ENCODE results near the gene KIF3A.

KIF3A gene

DNA sequence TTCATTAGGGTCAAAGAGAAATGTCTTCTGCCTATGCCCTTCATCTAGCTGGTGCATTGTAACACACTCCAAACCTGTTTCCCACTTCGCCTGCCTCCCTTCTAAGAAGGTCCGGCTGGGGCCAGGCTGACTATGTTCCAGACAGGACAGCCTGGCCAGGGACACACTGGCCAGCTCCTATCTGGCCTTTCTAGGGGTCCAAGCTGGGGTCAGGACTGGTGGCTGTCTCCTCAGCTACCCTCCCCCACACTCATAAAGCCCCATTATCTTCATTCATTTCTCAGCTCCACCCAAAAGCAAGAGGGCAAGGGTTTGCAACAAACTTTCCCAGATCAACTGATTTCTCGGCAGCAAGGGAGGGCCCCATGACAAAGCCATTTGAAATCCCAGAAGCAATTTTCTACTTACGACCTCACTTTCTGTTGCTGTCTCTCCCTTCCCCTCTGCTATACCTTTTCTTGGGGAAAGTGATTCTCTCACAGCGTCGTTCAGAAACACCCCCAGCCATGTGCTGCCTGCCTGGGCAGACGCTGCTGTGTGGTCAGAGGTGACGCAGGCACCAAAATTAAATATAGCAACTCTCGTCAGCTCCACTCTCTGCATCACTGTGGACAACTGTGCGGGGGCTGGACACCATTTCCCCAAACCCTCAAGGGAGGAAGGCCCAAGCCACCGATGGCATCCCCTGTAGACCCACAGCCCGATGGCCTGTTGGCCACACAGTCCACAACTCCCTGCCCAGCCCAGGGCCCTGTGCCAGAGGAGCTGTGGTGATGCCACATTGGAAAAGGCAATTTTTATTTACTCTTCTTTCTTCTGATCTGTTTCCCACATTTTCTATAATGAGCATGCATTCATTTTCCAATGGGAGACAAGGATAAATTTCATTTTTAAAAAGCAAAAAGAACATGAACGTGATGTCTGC, 73.3 kb downstream of the KIF3A start:
- DNase-seq (ENCODE audit: low read depth in 3 of 3): no peak

DNA sequence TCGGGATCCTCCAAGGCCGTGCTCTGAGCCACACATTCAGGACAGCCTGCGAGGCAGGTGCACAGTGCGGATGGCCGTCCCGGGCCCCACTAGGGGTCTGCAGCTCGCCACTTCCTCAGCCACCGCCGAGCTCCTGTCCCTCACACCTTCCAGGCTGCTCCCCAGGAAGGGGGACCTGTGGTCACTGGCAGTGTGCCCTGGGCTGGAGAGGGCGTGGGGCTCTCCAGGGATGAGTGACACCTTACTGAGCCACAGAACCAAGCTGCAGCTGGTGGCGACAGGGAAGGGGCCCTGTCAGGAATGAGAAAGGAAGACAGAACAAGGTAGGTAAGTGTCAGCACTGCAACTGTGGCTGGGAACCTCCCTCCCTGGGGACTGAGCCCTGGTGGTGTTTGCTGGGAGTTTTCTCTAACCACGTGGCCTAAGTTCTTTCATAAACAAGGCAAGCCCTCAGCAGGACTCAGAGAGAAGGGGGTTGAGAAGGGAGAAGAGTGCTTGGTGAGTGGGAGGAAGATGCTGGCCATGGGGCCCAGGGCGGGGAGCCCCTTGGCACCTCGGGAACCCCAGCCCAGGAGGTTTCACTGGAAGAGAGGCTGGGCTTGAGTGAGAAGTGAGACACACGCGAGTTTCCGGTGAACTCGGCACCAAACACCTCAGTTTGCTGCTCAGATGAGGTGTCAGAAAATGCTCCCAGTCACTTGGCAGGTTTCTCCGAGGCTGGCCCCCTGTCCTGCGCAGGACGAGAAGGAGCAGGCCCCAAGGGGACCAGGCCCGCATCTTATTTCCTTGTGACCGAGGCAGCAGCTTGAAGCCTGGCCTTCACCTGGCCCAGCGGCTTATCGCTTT, 74.2 kb downstream of the KIF3A start:
- DNase-seq (ENCODE audit: low read depth in 3 of 3): no peak

DNA sequence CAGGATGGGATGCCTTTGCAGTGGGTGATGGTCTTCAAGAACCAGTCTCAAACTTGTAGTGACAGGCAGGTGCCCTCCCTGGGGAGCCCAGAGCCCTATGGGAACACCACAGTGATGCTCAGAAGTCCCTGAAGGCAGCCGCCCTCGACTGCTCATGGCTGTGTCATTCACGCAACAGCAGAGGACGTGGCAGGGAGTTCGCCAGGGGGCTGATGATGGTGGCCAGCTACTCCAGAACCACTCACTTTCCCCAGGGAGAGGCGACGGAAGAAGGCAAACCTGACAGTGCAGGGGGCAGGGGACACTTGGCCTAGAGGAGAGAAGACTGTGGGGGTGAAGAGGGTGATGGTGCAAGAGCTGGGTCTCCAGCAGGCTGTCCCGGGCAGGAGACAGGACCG, 75.3 kb downstream of the KIF3A start:
- no peak for DNase-seq (ENCODE audit: low read depth in 3 of 3)

DNA sequence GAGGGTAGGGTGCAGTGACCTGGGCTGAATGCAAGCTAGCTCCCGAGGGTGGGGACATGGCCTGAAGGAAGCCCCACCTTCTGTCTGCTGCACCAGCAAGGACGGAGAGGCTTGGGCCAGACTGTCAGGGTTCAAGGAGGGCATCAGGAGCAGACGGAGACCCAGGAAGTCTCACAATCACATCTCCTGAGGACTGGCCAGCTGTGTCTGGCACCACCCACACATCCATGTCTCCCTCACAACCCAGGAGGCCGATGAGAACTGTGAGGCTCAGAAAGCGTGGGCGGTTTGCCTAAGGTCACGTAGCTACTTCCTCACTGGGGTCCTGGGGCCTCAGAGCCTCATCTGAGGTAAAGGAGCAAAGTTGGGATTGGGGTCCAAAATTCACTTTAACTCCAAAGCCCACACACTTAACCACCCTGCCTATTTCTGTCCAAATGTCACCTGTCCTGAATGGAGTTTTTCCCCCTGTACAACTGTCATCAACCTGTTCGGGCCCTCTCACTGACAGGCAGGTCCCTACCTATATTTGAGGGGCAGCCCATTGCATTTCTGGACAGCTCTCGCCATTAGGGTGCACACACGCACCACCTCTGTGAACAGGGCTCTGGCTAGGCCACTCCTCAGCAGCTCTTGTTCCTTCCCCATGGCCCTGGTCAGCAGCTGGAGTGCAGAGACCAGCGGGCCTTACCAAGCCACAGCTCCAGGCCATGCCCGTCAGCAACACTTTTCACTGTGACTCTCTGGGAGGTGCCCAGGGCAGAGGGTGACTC, 75.9 kb downstream of the KIF3A start:
- DNase-seq (ENCODE audit: low read depth in 3 of 3): no peak

DNA sequence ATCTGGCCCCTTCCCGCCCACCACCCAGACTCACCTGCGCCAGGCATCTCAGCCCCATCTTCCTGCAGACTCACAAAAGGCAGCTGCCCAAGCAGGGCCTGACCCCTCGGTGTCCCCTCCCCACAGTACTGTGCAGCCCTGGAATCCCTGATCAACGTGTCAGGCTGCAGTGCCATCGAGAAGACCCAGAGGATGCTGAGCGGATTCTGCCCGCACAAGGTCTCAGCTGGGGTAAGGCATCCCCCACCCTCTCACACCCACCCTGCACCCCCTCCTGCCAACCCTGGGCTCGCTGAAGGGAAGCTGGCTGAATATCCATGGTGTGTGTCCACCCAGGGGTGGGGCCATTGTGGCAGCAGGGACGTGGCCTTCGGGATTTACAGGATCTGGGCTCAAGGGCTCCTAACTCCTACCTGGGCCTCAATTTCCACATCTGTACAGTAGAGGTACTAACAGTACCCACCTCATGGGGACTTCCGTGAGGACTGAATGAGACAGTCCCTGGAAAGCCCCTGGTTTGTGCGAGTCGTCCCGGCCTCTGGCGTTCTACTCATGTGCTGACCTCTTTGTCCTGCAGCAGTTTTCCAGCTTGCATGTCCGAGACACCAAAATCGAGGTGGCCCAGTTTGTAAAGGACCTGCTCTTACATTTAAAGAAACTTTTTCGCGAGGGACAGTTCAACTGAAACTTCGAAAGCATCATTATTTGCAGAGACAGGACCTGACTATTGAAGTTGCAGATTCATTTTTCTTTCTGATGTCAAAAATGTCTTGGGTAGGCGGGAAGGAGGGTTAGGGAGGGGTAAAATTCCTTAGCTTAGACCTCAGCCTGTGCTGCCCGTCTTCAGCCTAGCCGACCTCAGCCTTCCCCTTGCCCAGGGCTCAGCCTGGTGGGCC, 77.5 kb downstream of the KIF3A start:
- DNase-seq (ENCODE audit: low read depth in 3 of 3): no peak

DNA sequence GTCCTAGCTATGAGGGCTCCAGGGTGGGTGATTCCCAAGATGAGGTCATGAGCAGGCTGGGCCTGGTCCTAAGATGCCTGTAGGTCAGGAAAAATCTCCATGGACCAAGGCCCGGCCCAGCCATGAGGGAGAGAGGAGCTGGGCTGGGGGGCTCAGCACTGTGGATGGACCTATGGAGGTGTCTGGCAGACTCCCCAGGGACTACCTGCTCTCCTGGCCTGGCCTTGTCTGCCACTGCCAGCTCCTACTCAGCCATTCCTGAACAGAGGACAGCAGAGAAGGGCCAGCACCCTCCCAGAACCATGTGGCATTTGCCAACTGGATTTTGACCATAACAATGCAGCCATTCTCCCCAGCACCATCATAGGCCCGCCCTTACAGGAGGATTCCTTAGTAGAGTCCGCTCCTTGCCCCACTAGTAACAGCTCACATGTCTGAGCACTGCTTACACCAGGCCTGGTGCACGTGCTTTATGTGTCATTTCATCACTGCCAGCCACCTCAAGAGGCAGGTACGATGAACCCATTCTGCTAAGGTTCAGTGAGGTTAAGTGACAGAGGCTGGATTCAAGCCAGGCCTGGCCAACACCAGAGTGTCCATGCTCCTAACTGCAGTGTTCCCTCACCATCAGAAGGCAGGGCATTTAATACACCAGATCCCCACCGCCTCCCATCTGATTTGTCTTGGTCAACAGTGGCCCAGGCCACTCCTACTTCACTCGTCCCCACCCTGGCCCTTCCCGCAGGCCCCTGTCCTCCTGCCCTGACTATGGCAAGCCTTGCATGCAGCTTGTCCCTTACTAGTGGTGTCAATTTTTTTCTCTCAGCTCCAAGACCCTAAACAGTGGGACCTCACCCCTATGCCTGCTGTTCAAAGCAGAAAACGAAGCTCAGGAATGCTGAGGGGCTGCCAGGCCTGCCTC, 78.7 kb downstream of the KIF3A start:
- DNase-seq (ENCODE audit: low read depth in 3 of 3): no peak

DNA sequence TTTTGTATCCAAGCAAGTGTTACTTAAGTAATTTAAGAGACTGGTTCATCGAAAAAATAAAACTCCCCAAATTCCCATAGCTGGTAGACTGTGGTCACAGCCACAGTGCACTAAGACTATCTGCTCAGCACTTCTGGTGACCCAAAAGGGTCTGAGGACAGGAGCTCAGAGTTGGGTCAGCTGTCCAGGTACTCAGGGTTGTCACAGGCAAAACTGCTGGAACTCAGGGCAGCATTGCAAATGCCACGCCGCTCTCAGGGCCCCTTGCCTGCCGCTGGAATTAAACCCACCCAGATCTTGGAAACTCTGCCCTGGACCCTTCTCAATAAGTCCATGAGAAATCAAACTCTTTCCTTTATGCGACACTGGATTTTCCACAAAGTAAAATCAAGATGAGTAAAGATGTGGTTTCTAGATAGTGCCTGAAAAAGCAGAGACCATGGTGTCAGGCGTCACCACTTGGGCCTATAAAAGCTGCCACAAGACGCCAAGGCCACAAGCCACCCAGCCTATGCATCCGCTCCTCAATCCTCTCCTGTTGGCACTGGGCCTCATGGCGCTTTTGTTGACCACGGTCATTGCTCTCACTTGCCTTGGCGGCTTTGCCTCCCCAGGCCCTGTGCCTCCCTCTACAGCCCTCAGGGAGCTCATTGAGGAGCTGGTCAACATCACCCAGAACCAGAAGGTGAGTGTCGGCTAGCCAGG, 79.5 kb downstream of the KIF3A start, which contains the start of gene IL13:
Gene IL13, plus strand, starts transcription at position 498 of the 705 bp plus-strand sequence. Its CDS starts 14 bp downstream, at position 512.
- DNase-seq (ENCODE audit: low read depth in 3 of 3): no peak

DNA sequence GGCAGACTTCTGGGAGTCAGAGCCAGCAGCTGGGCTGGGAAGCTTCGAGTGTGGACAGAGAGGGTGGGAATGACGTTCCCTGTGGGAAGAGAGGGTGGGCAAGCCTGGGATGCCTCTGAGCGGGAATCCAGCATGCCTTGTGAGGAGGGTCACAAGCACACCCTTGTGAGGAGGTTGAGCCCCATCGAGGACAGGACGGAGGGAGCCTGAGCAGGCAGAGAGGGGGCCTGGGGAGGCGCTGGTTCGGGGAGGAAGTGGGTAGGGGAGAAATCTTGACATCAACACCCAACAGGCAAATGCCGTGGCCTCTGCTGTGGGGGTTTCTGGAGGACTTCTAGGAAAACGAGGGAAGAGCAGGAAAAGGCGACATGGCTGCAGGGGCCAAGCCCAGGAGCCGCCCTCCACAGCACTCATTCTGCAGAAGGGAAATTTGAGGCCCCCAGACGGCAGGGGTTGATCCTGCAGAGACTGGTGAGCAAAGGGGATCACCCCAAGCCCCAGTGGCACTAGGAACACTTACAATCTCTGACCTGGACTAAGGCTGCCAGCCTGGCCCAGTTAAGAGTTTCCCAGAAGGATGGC, 80.5 kb downstream of the KIF3A start:
- DNase-seq (ENCODE audit: low read depth in 3 of 3): no peak

DNA sequence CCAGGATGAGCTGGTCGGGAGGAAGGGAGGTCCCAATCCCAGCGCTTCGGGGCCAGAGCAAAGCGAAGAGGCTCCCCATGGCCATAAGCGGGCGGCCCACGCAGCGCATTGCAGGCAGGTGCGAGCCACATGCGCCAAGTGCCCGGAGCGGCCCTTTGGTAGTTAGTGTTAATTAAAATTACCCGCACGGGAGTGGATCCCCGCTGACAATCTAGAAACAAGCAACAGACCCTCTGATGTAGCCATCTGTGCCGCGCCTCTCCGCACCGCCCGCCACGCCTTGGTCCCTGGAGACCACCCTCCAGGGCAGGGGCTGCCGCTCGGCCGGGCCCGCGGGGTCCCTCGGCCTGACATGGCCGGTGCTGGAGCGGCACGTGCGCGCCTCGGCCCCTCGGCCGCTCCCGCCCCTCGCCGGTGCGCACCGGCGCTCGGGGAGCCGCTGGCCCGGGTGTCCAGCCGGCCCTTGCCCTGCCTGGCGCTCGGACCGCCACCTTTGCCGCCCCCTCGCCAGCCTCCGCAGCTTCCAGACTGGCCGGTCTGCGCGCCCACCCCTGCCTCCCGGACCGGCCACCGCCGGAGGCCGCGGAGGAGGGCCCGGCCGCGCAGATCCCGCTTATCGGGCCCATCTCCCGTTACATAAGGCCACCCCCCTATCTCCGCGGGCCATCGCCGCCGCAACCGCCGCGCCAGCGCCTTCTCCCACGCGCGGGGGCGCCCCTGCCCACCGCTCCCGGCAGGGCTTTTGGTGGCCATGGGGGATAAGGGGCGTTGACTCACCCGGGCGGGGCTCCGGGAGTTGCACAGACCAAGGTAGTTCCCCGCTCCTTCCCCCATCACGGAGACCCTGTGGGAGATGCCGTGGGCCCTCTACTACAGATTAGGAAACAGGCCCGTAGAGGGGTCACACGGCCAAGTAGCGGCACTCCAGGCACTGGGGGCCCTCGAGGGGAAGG, 81.2 kb downstream of the KIF3A start:
- DNase-seq (ENCODE audit: low read depth in 3 of 3): peak in 2 of 3 experiments; percentile 11 to 28

DNA sequence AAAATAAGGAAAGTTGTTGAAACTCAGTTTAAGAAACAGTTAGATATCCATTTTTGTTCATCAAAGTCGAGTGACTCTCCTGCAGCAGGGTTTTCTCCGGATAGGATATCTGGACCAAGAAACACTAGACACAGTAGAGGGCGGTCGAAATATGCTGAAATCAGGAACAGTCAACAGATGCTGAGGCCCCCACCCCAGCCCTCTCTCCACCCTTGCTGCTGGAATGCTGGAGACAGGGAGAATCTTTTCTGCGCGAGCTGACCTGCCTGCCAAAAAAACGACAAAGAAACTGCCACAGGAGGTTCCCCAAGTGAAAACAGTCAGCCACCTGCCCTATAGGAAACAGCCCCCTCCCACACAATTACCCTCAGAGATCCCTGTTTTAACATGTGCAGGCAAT, 83.6 kb downstream of the KIF3A start:
- DNase-seq (ENCODE audit: low read depth in 3 of 3): no peak

DNA sequence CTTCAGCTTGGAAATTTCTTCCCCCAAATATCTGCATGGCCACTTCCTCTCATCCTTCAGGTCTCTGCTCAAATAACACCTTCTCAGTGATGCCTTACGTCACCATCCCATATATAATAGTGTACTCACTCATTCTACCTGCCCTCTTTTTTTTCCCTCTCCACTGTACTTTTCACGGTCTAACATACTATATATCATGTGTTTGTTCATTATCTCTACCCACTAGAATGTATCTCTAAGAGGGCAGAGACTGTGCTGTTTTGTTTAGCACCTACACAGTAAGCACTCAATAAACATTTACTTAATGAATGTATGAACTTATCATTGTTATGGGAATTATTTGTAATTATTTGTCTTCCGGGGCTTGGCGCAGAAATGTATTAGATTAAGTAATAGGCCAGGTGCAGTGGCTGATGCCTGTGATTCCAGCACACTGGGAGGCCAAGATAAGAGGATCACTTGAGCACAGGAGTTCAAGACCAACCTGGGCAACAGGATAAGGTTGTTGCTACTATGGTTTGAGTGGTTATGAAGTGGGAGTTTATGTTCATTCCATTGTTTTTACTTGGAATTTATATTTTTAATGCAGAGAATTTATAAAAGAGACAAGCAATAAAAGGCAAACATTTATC, 85.4 kb downstream of the KIF3A start:
- DNase-seq (ENCODE audit: low read depth in 3 of 3): no peak

DNA sequence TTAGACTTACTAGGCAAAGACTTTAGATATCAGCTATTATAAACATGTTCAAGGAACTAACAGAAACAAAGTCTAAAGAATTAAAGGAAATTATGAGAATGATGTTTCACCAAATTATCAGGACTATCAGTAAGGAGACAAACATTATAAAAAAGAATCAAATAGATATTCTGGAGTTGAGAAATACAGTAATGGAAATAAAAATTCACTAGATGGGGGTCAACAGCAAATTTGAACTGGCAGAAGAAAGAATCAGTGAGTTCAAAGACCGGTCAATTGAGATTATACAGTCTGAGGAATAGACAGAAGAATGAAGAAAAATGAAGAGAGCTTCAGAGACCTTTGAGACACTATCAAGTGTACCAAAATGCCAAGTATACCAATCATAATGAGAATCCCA, 89.0 kb downstream of the KIF3A start:
- DNase-seq (ENCODE audit: low read depth in 3 of 3): no peak

DNA sequence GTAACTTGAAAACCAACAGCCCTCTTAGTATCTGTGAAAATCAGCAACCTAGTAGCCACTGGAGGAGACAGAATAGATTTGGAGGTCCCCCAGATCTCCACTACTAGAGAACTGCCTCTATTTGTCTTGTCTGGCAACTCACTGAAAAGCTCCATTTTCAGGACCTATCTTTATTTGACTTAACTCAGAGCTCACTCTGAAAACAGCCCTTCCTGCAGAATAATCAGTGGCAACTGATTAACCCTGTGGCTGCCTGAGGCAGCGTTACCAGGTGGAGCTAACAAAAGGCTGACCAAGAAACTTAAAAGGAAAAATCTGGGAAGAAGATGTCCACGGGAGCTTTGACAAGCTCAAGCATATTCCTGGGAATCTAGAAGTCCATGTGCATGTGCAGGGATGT, 89.9 kb downstream of the KIF3A start:
- no peak for DNase-seq (ENCODE audit: low read depth in 3 of 3)

DNA sequence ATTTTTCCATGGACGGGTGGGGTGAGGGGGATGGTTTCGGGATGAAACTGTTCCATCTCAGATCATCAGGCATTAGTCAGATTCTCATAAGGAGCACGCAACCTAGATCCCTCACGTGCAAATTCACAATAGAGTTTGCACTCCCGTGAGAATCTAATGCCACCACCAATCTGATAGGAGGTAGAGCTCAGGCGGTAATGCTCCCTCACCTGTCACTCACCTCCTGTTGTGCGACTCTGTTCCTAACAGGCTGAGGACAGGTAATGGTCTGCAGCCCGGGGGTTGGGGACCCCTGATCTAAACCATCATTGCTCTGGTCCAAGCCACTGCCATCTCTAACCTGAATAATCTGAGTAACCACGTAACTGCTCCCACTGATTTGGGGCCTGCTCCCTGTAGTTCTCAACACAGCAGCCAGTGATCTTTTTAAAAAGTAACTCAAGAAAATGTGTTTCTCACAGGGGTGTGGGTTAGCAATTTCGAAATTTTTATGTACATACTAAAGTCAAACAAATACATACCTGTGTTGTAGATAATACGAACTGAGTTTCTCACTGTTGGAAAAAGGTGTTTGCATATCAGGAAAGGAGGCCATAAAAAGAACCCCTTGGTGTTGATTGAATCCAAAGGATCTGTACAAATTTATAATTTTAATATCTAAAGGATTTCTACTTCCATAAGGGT, 90.6 kb downstream of the KIF3A start:
- no peak for DNase-seq (ENCODE audit: low read depth in 3 of 3)

DNA sequence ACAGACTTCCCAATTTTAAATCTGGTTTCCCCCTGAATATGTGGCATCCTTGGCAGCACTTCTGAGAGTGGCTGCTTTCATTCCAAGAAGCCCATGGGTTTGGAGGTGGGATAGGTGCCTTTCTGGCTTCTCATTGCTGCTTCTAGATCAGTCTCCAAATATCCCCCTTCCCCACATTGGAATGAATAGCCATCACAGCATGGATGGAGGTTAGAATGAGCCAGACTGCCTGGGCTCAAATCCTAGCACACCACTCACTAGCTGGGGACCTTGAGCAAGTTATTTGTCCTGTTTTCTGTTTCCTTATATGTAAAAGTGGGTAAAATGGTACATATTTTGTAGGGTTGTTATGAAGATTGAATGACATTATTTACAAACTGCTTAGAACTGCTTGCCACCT, 93.2 kb downstream of the KIF3A start:
- DNase-seq (ENCODE audit: low read depth in 3 of 3): no peak

Data from stimulated activated CD4-positive, alpha-beta T cell treated with anti-CD3 and anti-CD28 coated beads, TNF-alpha, amount 100 ng/mL, for 4 hours (primary cell).